ENCODE measurements around the gene SDK2.

Gene SDK2

DNA sequence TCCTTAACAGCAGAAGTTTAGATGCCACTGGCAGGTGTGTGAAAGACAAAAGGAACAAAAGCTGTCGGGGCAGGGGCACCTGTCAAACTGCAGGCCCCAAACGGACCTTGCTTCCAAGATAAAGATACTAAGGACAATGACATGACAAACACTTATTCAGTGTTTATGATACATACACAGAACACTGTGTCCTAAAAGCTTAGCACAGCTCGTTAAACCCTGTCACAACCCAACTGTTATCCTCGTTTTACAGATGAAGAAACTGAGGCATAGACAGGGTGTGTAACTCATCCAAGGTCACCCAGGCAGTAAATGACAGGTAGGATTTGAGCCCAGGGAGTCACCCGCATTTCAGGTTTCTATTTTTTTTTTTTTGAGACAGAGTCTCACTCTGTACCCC is 9.6 kb downstream of the SDK2 start:
- TF ChIP-seq, protein P1, sequence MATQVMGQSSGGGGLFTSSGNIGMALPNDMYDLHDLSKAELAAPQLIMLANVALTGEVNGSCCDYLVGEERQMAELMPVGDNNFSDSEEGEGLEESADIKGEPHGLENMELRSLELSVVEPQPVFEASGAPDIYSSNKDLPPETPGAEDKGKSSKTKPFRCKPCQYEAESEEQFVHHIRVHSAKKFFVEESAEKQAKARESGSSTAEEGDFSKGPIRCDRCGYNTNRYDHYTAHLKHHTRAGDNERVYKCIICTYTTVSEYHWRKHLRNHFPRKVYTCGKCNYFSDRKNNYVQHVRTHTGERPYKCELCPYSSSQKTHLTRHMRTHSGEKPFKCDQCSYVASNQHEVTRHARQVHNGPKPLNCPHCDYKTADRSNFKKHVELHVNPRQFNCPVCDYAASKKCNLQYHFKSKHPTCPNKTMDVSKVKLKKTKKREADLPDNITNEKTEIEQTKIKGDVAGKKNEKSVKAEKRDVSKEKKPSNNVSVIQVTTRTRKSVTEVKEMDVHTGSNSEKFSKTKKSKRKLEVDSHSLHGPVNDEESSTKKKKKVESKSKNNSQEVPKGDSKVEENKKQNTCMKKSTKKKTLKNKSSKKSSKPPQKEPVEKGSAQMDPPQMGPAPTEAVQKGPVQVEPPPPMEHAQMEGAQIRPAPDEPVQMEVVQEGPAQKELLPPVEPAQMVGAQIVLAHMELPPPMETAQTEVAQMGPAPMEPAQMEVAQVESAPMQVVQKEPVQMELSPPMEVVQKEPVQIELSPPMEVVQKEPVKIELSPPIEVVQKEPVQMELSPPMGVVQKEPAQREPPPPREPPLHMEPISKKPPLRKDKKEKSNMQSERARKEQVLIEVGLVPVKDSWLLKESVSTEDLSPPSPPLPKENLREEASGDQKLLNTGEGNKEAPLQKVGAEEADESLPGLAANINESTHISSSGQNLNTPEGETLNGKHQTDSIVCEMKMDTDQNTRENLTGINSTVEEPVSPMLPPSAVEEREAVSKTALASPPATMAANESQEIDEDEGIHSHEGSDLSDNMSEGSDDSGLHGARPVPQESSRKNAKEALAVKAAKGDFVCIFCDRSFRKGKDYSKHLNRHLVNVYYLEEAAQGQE (IDR thresholded peaks at IDR 0.05; ENCODE audit: insufficient read depth in 1 of 2, low read depth in 2 of 2, low read length in 2 of 2), result no peak
- no peak for TF ChIP-seq FOXP2 (optimal IDR thresholded peaks at IDR 0.05; ENCODE audit: borderline replicate concordance, extremely low read depth, extremely low read length, insufficient read depth)
- TF ChIP-seq POLR2AphosphoS5 (IDR thresholded peaks at IDR 0.05; ENCODE audit: low read depth, low read length), result no peak
- TF ChIP-seq TAF1 (IDR thresholded peaks at IDR 0.05; ENCODE audit: borderline replicate concordance, insufficient read depth, low read length), result no peak
- no peak for TF ChIP-seq SIN3A (IDR thresholded peaks at IDR 0.05; ENCODE audit: borderline replicate concordance, insufficient read depth, low read length)

DNA sequence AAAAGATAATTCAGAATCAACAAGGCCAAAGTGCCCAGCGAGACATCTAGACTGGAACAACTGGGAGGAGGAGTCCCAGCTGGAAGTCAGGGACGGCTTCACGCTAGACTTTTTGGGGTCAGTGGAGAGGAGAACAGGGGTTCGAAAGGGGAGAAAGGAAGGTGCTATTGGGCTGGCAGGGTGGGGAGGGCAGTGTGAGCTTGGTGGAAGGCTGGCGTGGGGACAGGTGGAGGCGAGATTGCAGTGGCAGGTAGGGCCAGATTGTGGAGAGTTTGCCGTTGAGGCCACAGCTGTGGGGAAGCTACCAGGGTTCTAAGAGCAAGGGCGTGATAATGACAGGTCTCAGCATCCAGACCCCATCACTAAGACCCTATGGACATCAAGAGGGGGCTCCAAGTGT is 10.5 kb downstream of the SDK2 start:
- no peak for TF ChIP-seq SIN3A (IDR thresholded peaks at IDR 0.05; ENCODE audit: borderline replicate concordance, insufficient read depth, low read length)
- no peak for TF ChIP-seq POLR2AphosphoS5 (IDR thresholded peaks at IDR 0.05; ENCODE audit: low read depth, low read length)
- TF ChIP-seq, protein P1 (IDR thresholded peaks at IDR 0.05; ENCODE audit: insufficient read depth in 1 of 2, low read depth in 2 of 2, low read length in 2 of 2), result no peak
- TF ChIP-seq TAF1 (IDR thresholded peaks at IDR 0.05; ENCODE audit: borderline replicate concordance, insufficient read depth, low read length), result no peak
- TF ChIP-seq FOXP2 (optimal IDR thresholded peaks at IDR 0.05; ENCODE audit: borderline replicate concordance, extremely low read depth, extremely low read length, insufficient read depth), result no peak

DNA sequence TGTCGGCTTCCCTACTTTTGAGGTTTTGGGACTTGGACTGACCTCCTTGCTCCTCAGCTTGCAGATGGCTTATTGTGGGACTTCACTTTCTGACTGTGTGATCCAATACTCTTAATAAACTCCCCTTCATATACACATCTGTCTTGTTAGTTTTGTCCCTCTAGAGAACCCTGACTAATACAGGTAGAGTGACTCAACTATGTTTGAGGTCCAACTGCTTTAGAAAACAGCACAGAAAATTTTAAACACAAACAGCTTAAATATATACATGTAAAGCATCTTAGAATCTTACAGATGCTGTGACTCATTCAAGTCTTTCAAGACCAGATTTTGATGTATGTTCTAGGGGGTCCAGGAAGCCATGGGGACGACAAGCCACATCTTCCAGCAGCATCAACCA is 11.7 kb downstream of the SDK2 start:
- TF ChIP-seq POLR2AphosphoS5 (IDR thresholded peaks at IDR 0.05; ENCODE audit: low read depth, low read length) (no peak), SIN3A (IDR thresholded peaks at IDR 0.05; ENCODE audit: borderline replicate concordance, insufficient read depth, low read length) (no peak), TAF1 (IDR thresholded peaks at IDR 0.05; ENCODE audit: borderline replicate concordance, insufficient read depth, low read length) (no peak), FOXP2 (optimal IDR thresholded peaks at IDR 0.05; ENCODE audit: borderline replicate concordance, extremely low read depth, extremely low read length, insufficient read depth) (no peak)
- TF ChIP-seq, protein P1 (IDR thresholded peaks at IDR 0.05; ENCODE audit: insufficient read depth in 1 of 2, low read depth in 2 of 2, low read length in 2 of 2), result no peak

DNA sequence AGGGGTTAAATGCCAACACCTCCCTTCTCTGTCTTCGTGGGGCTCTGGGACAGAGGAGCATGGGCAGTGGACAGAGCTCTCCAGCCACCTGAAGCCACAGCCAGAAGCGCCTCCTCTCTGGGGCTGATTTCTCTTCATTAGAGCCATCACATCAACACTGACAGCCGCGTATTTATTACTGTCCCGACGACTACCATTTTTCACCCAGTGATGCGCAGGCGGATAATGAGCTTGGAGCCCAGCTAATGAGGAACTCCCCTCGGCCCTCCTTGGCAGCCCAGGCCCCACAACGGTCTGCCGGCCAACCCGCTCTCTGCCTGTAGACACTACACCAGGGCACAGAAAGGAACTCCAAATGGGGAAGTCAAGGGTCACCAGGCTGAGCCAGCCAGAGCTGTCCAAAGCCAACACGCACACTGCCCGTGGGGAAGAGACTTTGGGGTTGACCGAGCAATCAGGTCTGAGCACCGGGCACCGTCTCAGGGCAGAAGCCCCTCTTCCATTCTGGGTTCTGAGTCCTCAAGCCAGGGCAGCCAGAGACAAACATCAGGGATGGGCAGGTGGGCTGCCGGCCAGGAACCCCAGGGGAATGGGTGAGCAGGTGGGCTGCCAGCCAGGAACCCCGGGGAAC is 13.2 kb downstream of the SDK2 start:
- no peak for TF ChIP-seq POLR2AphosphoS5 (IDR thresholded peaks at IDR 0.05; ENCODE audit: low read depth, low read length)
- TF ChIP-seq, protein P1 (IDR thresholded peaks at IDR 0.05; ENCODE audit: insufficient read depth in 1 of 2, low read depth in 2 of 2, low read length in 2 of 2), result no peak
- no peak for TF ChIP-seq TAF1 (IDR thresholded peaks at IDR 0.05; ENCODE audit: borderline replicate concordance, insufficient read depth, low read length)

DNA sequence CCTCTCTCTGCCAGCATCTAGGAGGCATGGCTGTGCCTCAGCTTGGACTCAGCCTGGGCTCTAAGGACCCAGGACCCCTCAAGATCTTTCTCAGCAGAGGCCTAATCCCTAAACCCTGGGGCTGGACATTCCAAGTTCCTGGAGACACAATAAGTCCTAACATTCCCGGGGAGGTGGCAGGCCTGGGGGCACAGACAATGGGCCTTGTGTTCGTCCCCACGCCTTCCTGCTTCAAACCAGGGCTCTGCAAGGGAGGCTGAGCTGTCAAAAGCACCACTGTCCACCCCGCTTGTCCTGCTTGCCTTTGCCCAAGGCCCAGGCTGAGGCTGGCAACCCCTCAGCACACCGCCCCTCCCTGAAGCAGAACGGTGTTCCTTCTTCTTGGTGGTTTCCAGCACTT is 13.7 kb downstream of the SDK2 start:
- no peak for TF ChIP-seq FOXP2 (optimal IDR thresholded peaks at IDR 0.05; ENCODE audit: borderline replicate concordance, extremely low read depth, extremely low read length, insufficient read depth)
- no peak for TF ChIP-seq TAF1 (IDR thresholded peaks at IDR 0.05; ENCODE audit: borderline replicate concordance, insufficient read depth, low read length)
- no peak for TF ChIP-seq SIN3A (IDR thresholded peaks at IDR 0.05; ENCODE audit: borderline replicate concordance, insufficient read depth, low read length)
- TF ChIP-seq POLR2AphosphoS5 (IDR thresholded peaks at IDR 0.05; ENCODE audit: low read depth, low read length), result no peak
- TF ChIP-seq, protein P1 (IDR thresholded peaks at IDR 0.05; ENCODE audit: insufficient read depth in 1 of 2, low read depth in 2 of 2, low read length in 2 of 2), result no peak
